Testis (tissue), 2 donors: ENCODE data around the gene KMT5B.

Source experiments
- CTCF ChIP-seq, 3 experiments: fragments of 450-650 bp in 2 of 3; fragments of 200-600 bp in 1 of 3; sonication (generic) in 1 of 3; IDR thresholded peaks; one replicate each; pipeline ENCODE4 v1.5.1; 2016 to 2019; ENCODE audit warnings: antibody characterized with exemption in 3 of 3, mild to moderate bottlenecking in 2 of 3, moderate library complexity in 1 of 3
- POLR2A ChIP-seq: fragments of 450-650 bp; IDR thresholded peaks from one replicate; pipeline ENCODE4 v1.6.1; 2017; ENCODE audit warnings: antibody characterized with exemption, mild to moderate bottlenecking, moderate library complexity

- TF ChIP-seq POLR2A, result no peak
- TF ChIP-seq CTCF (IDR thresholded peaks at IDR 0.05), result no peak
Observed at GRCh38 chr11:68106165-68106940, 106.7 kb downstream of the KMT5B start.
